HepG2 (cell line): Measurements from ENCODE around the gene COL5A1. TPM values are rescaled to one million over a fixed set of nuclear protein-coding genes. Genes with fewer than 3 reads are reported as not detected.

ENCODE experiments used
- ATAC-seq: fragments of 200-7000 bp; cut with Tn5 transposase; 3 replicates; pipeline ENCODE4 v1.9.1; 2020; ENCODE audit warnings: mild to moderate bottlenecking, moderate library complexity
- BruUV-seq: library from RNA; stranded (reverse); fragments of 400-500 nt; replicated peaks from 2 replicates; lab custom pipeline; 2021; lab: Mats Ljungman, UMichigan
- CTCF ChIA-PET: fragments of 300-600 bp; formaldehyde crosslinking; extraction: SDS; loops from one replicate; lab custom pipeline; 2021; ENCODE audit warnings: low total read pairs, inconsistent platforms, low intra/inter-chr PET ratio; lab: Yijun Ruan, JAX
- POLR2A ChIA-PET: fragments of 350-600 bp; sonication (Branson Sonifier 250); formaldehyde crosslinking; loops from one replicate; lab custom pipeline; 2020; ENCODE audit warnings: antibody characterized with exemption, inconsistent platforms; lab: Yijun Ruan, JAX
- DNase-seq: peaks from one replicate; pipeline ENCODE4 v3.0.0-alpha.2; 2015; ENCODE audit warnings: low spot score
- FAIRE-seq: peaks from 3 replicates; lab custom pipeline; 2011; peaks lifted over from hg19 to GRCh38; lab: Jason Lieb, UNC
- H2AFZ ChIP-seq: one replicate; pipeline ENCODE4 v1.6.1; 2011; ENCODE audit warnings: low read length, inconsistent platforms
- H3K27ac ChIP-seq: fragments of 300-600 bp; 3 replicates; pipeline ENCODE4 v1.8.0; 2011; ENCODE audit warnings: mixed run types, mild to moderate bottlenecking, mixed read lengths, low read length, inconsistent platforms; ENCODE audit not compliant: insufficient read depth; ENCODE audit errors: extremely low read length
- H3K27me3 ChIP-seq, 2 experiments: fragments of 200-600 bp in 1 of 2; 2 replicates in 1 of 2; 3 replicates in 1 of 2; pipeline versions ENCODE4 v1.6.0 to v1.8.0; 2011; ENCODE audit warnings: low read length in 2 of 2, mild to moderate bottlenecking in 2 of 2, moderate library complexity in 2 of 2, inconsistent platforms in 1 of 2; ENCODE audit not compliant: insufficient read depth in 2 of 2, control insufficient read depth in 1 of 2
- H3K36me3 ChIP-seq, 2 experiments: fragments of 200-600 bp in 1 of 2; replicated peaks in 1 of 2; 2 replicates in 1 of 2; 3 replicates in 1 of 2; pipeline versions ENCODE4 v1.5.1 to v1.8.0; 2011; ENCODE audit warnings: low read length in 2 of 2, inconsistent platforms in 1 of 2; ENCODE audit not compliant: insufficient read depth in 2 of 2, control insufficient read depth in 1 of 2
- H3K4me1 ChIP-seq: 2 replicates; pipeline ENCODE4 v1.5.1; 2012; ENCODE audit warnings: low read length, inconsistent platforms; ENCODE audit not compliant: insufficient read depth
- H3K4me2 ChIP-seq: 2 replicates; pipeline ENCODE4 v1.6.0; 2011; ENCODE audit warnings: low read depth, low read length, inconsistent platforms
- H3K4me3 ChIP-seq, 3 experiments: fragments of 200-600 bp in 1 of 3; sonication (generic), shearing (Covaris generic) in 1 of 3; replicated peaks in 1 of 3; 2 replicates each; pipeline ENCODE4 v1.5.1; 2011 to 2016; ENCODE audit warnings: low read length in 3 of 3, inconsistent platforms in 2 of 3, low read depth in 2 of 3, mild to moderate bottlenecking in 2 of 3, control low read depth in 1 of 3, mixed read lengths in 1 of 3; ENCODE audit not compliant: insufficient read depth in 1 of 3
- H3K79me2 ChIP-seq: one replicate; pipeline ENCODE4 v1.6.1; 2011; ENCODE audit warnings: low read length, inconsistent platforms; ENCODE audit not compliant: insufficient read depth
- H3K9ac ChIP-seq: 2 replicates; pipeline ENCODE4 v1.6.0; 2011; ENCODE audit warnings: mild to moderate bottlenecking, low read depth, low read length, inconsistent platforms; ENCODE audit not compliant: insufficient read depth
- H3K9me3 ChIP-seq: 2 replicates; pipeline ENCODE4 v1.5.1; 2012; ENCODE audit warnings: mild to moderate bottlenecking, low read length
- H4K20me1 ChIP-seq: 2 replicates; pipeline ENCODE4 v1.6.0; 2011; ENCODE audit warnings: inconsistent platforms, mild to moderate bottlenecking, low read length, moderate library complexity; ENCODE audit not compliant: insufficient read depth
- FOXA1 ChIP-seq, 2 experiments: fragments of 450-650 bp in 1 of 2; sonication (generic) in 1 of 2; formaldehyde crosslinking in 1 of 2; IDR thresholded peaks; 2 replicates each; pipeline versions ENCODE4 v1.4.0 to v1.6.1; 2016 to 2020; ENCODE audit warnings: missing genetic modification reagents in 1 of 2
- GPN1 ChIP-seq: sonication (generic); formaldehyde crosslinking; IDR thresholded peaks from 2 replicates; pipeline ENCODE4 v1.5.1; 2020; ENCODE audit warnings: missing genetic modification reagents, borderline replicate concordance
- HMGA1 ChIP-seq: sonication (generic); formaldehyde crosslinking; conservative IDR thresholded peaks from 2 replicates; pipeline ENCODE4 v1.4.0; 2020; ENCODE audit warnings: missing genetic modification reagents
- JUNB ChIP-seq: sonication (generic); formaldehyde crosslinking; IDR thresholded peaks from 2 replicates; pipeline ENCODE4 v1.8.0; 2022; ENCODE audit warnings: missing genetic modification reagents, mild to moderate bottlenecking, borderline replicate concordance
- MAF1 ChIP-seq: sonication (generic); formaldehyde crosslinking; IDR thresholded peaks from 2 replicates; pipeline ENCODE4 v1.5.0; 2020; ENCODE audit warnings: missing genetic modification reagents, borderline replicate concordance
- NFKB2 ChIP-seq: sonication (generic); formaldehyde crosslinking; IDR thresholded peaks from 2 replicates; pipeline ENCODE4 v1.4.0; 2020; ENCODE audit warnings: missing genetic modification reagents, borderline replicate concordance
- RORA ChIP-seq: sonication (generic); formaldehyde crosslinking; IDR thresholded peaks from 2 replicates; pipeline ENCODE4 v1.5.0; 2020; ENCODE audit warnings: mild to moderate bottlenecking, missing genetic modification reagents, moderate library complexity
- ZBTB20 ChIP-seq: sonication (generic); formaldehyde crosslinking; IDR thresholded peaks from 2 replicates; pipeline ENCODE4 v1.8.1; 2023; ENCODE audit warnings: missing genetic modification reagents, low read depth, mild to moderate bottlenecking, borderline replicate concordance
- ZFP36L2 ChIP-seq: sonication (generic); formaldehyde crosslinking; IDR thresholded peaks from 2 replicates; pipeline ENCODE4 v1.4.0; 2020; ENCODE audit warnings: missing genetic modification reagents
- ZNF446 ChIP-seq: sonication (generic); formaldehyde crosslinking; IDR thresholded peaks from 2 replicates; pipeline ENCODE4 v1.5.0; 2020; ENCODE audit warnings: mild to moderate bottlenecking, missing genetic modification reagents
- ZNF552 ChIP-seq: sonication (generic); formaldehyde crosslinking; IDR thresholded peaks from 2 replicates; pipeline ENCODE4 v1.9.0; 2022; ENCODE audit warnings: missing genetic modification reagents, mild to moderate bottlenecking, borderline replicate concordance
- ZNF598 ChIP-seq: sonication (generic); formaldehyde crosslinking; IDR thresholded peaks from 2 replicates; pipeline ENCODE4 v1.5.1; 2020; ENCODE audit warnings: mild to moderate bottlenecking, missing genetic modification reagents, borderline replicate concordance
- WGBS: methylation state at CpG from one replicate; pipeline ENCODE4 v1.1.6; 2017; ENCODE audit warnings: low lambda C conversion rate; 5-methylcytosine and 5-hydroxymethylcytosine counted together
- in situ Hi-C: cut with HindIII; loops from 2 replicates; pipeline ENCODE4 v1.10.0; 2017; ENCODE audit warnings: low pct_unique_long_range_greater_than_20kb; ENCODE audit not compliant: extremely low pct_ligation_motif_present
- intact Hi-C: fragments of 100-400 bp; cut with micrococcal nuclease; formaldehyde crosslinking; loops from one replicate; pipeline ENCODE4 v1.10.0; 2022; ENCODE audit not compliant: unreplicated experiment
- polyA plus RNA-seq, 8 experiments: library from polyadenylated mRNA; depleted of rRNA in 3 of 8; stranded (reverse) in 7 of 8; unstranded in 1 of 8; fragments of >200 nt; fragmentation: Illumina TruSeq in 4 of 8; extraction: Trizol in 4 of 8; gene quantifications; 2 replicates each; pipeline versions ENCODE4 v1.2.1 to v1.2.3, GENCODE V29; 2011 to 2016; ENCODE audit warnings: low read depth in 4 of 8, missing spikeins in 1 of 8, mixed read lengths in 1 of 8; ENCODE audit not compliant: insufficient read depth in 1 of 8
- total RNA-seq, 5 experiments: library from RNA; depleted of rRNA; stranded (reverse); fragments of >200 nt; fragmentation: Illumina TruSeq; extraction: Trizol; gene quantifications; 2 replicates each; pipeline ENCODE4 v1.2.3, GENCODE V29; 2016; ENCODE audit warnings: low read depth in 1 of 5
- TF ChIP-seq, protein P1 (sequence below): IDR thresholded peaks from 2 replicates; pipeline ENCODE4 v1.6.1; 2016
- TF ChIP-seq, protein P2 (sequence below): sonication (generic); formaldehyde crosslinking; IDR thresholded peaks from 2 replicates; pipeline ENCODE4 v1.4.0; 2020; ENCODE audit warnings: missing genetic modification reagents
- TF ChIP-seq, protein P3 (sequence below): IDR thresholded peaks from 2 replicates; pipeline ENCODE4 v1.6.1; 2018; ENCODE audit warnings: missing genetic modification reagents, mild to moderate bottlenecking, missing compliant biosample characterization
- TF ChIP-seq, protein P4 (sequence below): sonication (generic); formaldehyde crosslinking; IDR thresholded peaks from 2 replicates; pipeline ENCODE4 v1.4.0; 2020; ENCODE audit warnings: missing genetic modification reagents

Gene COL5A1
- total and polyA plus RNA-seq, 2 of the 13 experiments (the other 11 are each of a cell fraction or from before 2014, with no cell fraction given), result not detected

DNA sequence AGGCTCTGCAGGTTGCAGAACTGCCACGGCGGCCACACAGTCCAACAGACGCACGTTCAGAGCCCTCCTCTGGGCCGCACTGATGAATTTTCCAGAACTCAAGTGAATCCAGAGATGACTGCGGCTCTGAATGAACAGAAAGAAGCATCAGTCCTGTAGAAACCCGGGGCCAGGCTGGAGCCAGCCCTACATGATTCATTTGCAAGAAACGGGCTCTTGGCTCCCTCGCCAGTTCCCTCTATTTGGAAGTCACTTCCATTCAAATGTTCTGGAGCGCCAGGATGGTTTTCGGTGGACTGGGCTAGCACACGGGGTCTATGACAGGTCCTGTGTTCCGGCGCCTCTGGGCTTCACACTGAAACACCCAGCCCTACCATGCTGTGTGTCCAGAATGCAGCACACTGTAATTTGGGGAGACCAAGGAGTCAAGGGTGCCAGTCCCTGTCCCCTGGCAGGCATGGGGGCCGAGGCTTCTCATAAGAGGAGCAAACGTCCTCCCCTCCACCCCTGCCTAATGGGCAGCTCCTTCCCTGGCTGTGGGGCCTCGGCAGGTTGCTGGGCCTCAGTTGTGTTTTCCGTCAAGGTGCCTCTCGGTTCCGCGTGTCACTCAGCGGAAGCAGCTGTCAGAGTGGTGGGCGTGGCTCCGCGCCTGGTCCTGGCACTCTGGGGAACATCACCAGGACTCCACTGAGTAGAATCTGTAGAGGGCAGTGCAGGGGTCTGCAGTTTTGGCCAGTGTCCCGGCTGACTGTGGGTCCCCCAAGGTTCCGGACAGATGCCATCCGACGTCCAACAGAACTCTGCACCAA is 18.1 kb upstream of the COL5A1 start:
- no peaks in the 10 kb centered on the region for H3K4me1 ChIP-seq
- no TSS peak for BruUV-seq
- intact Hi-C loops (no loop called here), in situ Hi-C loops (no loop called here)
- FAIRE-seq, result no peak
- H4K20me1 ChIP-seq, result peaks cover 3% of the 10 kb centered on the region
- H3K27ac ChIP-seq, result no peak overlapping the region
- ChIA-PET CTCF (no interaction called here), POLR2A (no interaction called here)
- no peak overlapping the region for H3K4me2 ChIP-seq
- no peak overlapping the region for H3K4me3 ChIP-seq
- H2AFZ ChIP-seq, result no peak overlapping the region
- no peaks in the 10 kb centered on the region for H3K9me3 ChIP-seq
- no peak for ATAC-seq
- no peak for DNase-seq
- no peak overlapping the region for H3K9ac ChIP-seq
- 39% methylated on average over 6 of the region's 29 CpGs for WGBS
- H3K36me3 ChIP-seq, result no peaks in the 10 kb centered on the region
- peaks cover 11 to 92% of the 10 kb centered on the region in 2 experiments for H3K27me3 ChIP-seq
- no peaks in the 10 kb centered on the region for H3K79me2 ChIP-seq
- TF ChIP-seq, protein P1, sequence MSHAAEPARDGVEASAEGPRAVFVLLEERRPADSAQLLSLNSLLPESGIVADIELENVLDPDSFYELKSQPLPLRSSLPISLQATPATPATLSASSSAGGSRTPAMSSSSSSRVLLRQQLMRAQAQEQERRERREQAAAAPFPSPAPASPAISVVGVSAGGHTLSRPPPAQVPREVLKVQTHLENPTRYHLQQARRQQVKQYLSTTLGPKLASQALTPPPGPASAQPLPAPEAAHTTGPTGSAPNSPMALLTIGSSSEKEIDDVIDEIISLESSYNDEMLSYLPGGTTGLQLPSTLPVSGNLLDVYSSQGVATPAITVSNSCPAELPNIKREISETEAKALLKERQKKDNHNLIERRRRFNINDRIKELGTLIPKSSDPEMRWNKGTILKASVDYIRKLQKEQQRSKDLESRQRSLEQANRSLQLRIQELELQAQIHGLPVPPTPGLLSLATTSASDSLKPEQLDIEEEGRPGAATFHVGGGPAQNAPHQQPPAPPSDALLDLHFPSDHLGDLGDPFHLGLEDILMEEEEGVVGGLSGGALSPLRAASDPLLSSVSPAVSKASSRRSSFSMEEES (CRISPR knock-in tag), result no peak
- TF ChIP-seq HMGA1 (CRISPR knock-in tag) (no peak), MAF1 (CRISPR knock-in tag) (no peak), ZNF552 (no peak), NFKB2 (CRISPR knock-in tag) (no peak), ZFP36L2 (CRISPR knock-in tag) (no peak), RORA (CRISPR knock-in tag) (no peak), ZNF598 (no peak), FOXA1 (IDR thresholded peaks at IDR 0.05) (no peak), FOXA1 (CRISPR knock-in tag; IDR thresholded peaks at IDR 0.05) (no peak), JUNB (CRISPR knock-in tag) (no peak), ZBTB20 (no peak), GPN1 (no peak), ZNF446 (CRISPR knock-in tag) (no peak)
- TF ChIP-seq, protein P2, sequence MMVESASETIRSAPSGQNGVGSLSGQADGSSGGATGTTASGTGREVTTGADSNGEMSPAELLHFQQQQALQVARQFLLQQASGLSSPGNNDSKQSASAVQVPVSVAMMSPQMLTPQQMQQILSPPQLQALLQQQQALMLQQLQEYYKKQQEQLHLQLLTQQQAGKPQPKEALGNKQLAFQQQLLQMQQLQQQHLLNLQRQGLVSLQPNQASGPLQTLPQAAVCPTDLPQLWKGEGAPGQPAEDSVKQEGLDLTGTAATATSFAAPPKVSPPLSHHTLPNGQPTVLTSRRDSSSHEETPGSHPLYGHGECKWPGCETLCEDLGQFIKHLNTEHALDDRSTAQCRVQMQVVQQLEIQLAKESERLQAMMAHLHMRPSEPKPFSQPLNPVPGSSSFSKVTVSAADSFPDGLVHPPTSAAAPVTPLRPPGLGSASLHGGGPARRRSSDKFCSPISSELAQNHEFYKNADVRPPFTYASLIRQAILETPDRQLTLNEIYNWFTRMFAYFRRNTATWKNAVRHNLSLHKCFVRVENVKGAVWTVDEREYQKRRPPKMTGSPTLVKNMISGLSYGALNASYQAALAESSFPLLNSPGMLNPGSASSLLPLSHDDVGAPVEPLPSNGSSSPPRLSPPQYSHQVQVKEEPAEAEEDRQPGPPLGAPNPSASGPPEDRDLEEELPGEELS (CRISPR knock-in tag), result no peak
- TF ChIP-seq, protein P3, sequence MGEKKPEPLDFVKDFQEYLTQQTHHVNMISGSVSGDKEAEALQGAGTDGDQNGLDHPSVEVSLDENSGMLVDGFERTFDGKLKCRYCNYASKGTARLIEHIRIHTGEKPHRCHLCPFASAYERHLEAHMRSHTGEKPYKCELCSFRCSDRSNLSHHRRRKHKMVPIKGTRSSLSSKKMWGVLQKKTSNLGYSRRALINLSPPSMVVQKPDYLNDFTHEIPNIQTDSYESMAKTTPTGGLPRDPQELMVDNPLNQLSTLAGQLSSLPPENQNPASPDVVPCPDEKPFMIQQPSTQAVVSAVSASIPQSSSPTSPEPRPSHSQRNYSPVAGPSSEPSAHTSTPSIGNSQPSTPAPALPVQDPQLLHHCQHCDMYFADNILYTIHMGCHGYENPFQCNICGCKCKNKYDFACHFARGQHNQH, result no peak
- TF ChIP-seq, protein P4, sequence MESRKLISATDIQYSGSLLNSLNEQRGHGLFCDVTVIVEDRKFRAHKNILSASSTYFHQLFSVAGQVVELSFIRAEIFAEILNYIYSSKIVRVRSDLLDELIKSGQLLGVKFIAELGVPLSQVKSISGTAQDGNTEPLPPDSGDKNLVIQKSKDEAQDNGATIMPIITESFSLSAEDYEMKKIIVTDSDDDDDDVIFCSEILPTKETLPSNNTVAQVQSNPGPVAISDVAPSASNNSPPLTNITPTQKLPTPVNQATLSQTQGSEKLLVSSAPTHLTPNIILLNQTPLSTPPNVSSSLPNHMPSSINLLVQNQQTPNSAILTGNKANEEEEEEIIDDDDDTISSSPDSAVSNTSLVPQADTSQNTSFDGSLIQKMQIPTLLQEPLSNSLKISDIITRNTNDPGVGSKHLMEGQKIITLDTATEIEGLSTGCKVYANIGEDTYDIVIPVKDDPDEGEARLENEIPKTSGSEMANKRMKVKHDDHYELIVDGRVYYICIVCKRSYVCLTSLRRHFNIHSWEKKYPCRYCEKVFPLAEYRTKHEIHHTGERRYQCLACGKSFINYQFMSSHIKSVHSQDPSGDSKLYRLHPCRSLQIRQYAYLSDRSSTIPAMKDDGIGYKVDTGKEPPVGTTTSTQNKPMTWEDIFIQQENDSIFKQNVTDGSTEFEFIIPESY (CRISPR knock-in tag), result no peak
